Activated T-helper 1 cell treated with Interleukin-2 at 50 U/mL for 16 hours (primary cell): ENCODE data around the gene STXBP1.

Source experiments
- DNase-seq: peaks from one replicate; pipeline ENCODE4 v3.0.0-alpha.2; 2020; ENCODE audit warnings: low read depth

Gene STXBP1

GRCh38 chr9:127611899-127612790, at the start of gene STXBP1:
Gene STXBP1, plus strand, starts transcription at chr9:127612277. Its CDS starts 127 bp downstream, at chr9:127612404.
- DNase-seq = peak; percentile 83

- no peak for DNase-seq
Measured at GRCh38 chr9:127562279-127562796, 49.7 kb upstream of the STXBP1 start.

- DNase-seq = no peak
Measured at GRCh38 chr9:127562841-127563401, 49.2 kb upstream of the STXBP1 start.

GRCh38 chr9:127563579-127563978, 48.5 kb upstream of the STXBP1 start:
- DNase-seq = no peak

GRCh38 chr9:127565231-127565630, 46.8 kb upstream of the STXBP1 start:
- DNase-seq = no peak

GRCh38 chr9:127566351-127567001, 45.6 kb upstream of the STXBP1 start:
- DNase-seq = no peak

GRCh38 chr9:127567035-127567729, 44.9 kb upstream of the STXBP1 start:
- no peak for DNase-seq

GRCh38 chr9:127567730-127568617, 44.1 kb upstream of the STXBP1 start:
- no peak for DNase-seq

GRCh38 chr9:127568618-127568970, 43.5 kb upstream of the STXBP1 start:
- DNase-seq = no peak

- peak; percentile 73 for DNase-seq
Measured at GRCh38 chr9:127568971-127569885, 42.8 kb upstream of the STXBP1 start.

- DNase-seq = no peak
Measured at GRCh38 chr9:127569886-127570401, 42.1 kb upstream of the STXBP1 start.

GRCh38 chr9:127570533-127571111, 41.5 kb upstream of the STXBP1 start:
- no peak for DNase-seq

GRCh38 chr9:127571971-127572370, 40.1 kb upstream of the STXBP1 start:
- DNase-seq = no peak

GRCh38 chr9:127572961-127573721, 38.9 kb upstream of the STXBP1 start:
- no peak for DNase-seq

GRCh38 chr9:127574072-127574993, 37.7 kb upstream of the STXBP1 start:
- DNase-seq = no peak

- no peak for DNase-seq
Measured at GRCh38 chr9:127575875-127576778, 36.0 kb upstream of the STXBP1 start.
